HG03565 (cell line): ENCODE data around the gene DOCK2.

Experiments used
- ATAC-seq: cut with Tn5 transposase; IDR thresholded peaks from one replicate; pipeline ENCODE4 v1.9.1; 2021; ENCODE audit warnings: mild to moderate bottlenecking, moderate library complexity; ENCODE audit not compliant: unreplicated experiment

DOCK2 gene

GRCh38 chr5:169848271-169848670 lies 211.2 kb downstream of the DOCK2 start:
- ATAC-seq: no peak

DNA sequence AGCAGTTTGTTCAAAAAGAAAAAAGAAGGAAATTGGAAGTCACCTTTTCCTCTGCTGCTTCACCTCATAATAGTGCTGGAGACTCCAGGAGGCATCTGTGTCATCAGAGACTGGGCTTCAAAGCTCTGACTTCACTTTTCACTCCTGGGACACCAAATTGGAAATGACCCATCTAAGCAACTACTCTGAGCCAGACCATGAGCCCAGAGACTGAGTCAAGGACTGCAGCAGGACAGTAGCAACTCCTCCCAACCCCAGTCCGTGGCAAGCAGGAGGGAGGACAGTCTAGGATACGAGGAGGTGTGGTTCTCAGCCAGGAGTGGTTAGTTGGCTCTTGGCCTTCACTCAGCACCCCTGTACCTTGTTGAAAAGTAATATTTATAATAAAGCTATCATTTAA lies 211.7 kb downstream of the DOCK2 start:
- no peak for ATAC-seq

DNA sequence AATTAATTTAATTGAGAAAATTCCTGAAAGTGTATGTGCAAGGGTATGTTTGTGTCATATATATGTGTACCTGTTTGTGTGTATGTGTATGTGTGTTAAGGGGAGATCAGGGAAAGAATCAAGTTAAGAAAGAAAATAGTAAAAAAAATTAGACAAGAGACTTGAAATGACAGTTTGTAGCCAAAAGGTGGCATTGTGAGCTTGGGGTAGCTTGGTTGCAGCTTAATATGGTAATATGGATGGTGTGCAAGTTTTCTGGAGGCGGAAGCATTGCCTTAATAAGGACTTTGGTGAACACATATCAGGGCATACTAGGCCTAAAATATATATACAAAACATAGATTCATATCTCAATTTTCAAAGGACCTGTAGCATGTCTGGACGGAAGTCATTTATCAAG lies 213.3 kb downstream of the DOCK2 start:
- ATAC-seq: no peak

DNA sequence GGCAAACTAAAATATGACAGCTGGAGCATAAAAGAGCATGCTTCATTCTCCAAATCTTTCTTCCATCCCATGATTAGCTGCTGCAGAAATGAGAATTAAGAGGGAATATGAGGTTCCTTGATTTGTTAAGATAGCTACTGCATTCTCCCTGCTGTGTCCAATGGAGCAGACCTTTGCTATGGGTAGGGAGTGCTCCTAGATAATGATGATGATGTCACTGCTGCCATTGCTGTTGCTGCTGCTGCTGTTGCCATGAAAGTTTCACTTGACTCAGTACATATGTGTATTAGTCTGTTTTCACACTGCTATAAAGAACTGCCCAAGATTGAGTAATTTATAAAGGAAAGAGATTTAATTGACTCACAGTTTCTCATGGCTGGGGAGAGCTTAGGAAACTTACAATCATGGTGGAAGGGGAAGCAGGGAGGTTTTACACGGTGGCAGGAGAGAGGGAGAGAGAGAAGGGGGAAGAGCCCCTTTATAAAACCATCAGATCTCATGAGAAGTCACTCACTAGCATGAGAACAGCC lies 214.3 kb downstream of the DOCK2 start:
- no peak for ATAC-seq

- ATAC-seq: no peak
These were observed 219.5 kb downstream of the DOCK2 start for GRCh38 chr5:169856571-169856970.

GRCh38 chr5:169860585-169860984 lies 223.5 kb downstream of the DOCK2 start:
- ATAC-seq: no peak

- no peak for ATAC-seq
These were observed 224.4 kb downstream of the DOCK2 start for GRCh38 chr5:169861433-169861832.

DNA sequence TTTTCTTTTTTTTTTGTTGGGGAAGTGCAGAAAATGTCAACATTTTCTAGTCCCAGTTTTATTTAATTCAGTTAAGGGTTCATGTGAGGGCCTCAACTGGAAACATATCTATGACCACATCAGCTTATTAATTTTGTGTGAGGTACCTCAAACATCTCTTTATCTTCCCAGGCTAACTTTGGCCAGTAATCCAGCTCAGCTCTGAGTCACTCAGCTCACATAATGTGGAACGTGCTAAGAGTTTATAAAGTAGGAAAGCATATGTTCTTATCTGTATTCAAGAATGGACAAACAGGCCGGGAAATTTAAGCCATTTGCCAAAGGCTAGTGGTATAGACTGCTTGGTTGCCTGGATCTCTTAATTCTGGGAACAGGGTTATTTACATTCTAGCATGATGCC lies 224.9 kb downstream of the DOCK2 start:
- ATAC-seq: no peak

DNA sequence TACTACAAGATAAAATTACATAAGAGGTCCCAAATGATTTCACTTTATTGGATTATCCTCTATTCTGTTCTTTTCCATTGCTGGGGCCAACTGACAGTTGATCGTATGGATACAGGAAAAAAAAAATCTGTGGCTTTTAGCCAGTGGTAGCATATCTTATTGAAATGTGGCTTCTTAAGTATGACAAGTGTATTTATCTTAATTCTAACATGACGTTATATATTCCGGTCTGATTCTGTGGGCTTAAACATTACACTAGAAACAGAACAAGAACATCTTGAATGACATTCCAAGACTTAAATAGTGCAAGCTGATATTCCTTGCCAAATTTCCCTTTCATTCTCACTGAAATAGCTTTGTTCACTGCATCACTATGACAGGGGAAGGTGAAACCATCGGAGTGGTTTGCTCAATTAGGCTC lies 225.3 kb downstream of the DOCK2 start:
- no peak for ATAC-seq

DNA sequence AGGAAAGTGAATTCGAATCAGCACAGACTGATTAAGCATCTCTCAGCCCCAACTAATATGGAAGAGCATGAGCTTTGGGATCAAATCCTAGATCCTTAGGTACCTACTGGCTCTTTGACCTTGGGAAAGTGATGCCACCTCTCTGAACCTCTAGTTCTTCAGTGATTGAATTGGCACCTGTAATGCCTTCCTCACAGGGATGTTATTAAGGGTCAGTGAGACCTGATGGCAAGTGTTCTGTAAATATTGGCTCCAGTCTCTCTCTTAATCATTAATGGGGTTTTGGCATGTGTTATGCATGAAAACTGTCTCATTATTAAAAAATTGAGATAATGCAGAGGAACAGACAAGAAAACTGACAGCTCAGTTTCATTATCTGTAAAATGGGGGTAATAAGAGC lies 227.4 kb downstream of the DOCK2 start:
- ATAC-seq: no peak

- no peak for ATAC-seq
These were observed 230.3 kb downstream of the DOCK2 start for GRCh38 chr5:169867347-169867746.

GRCh38 chr5:169869066-169869465 lies 232.0 kb downstream of the DOCK2 start:
- no peak for ATAC-seq

GRCh38 chr5:169870211-169870610 lies 233.1 kb downstream of the DOCK2 start:
- ATAC-seq: no peak

GRCh38 chr5:169871826-169872490 lies 234.9 kb downstream of the DOCK2 start:
- no peak for ATAC-seq

GRCh38 chr5:169873642-169874041 lies 236.6 kb downstream of the DOCK2 start:
- no peak for ATAC-seq

GRCh38 chr5:169874621-169875020 lies 237.5 kb downstream of the DOCK2 start:
- ATAC-seq: no peak

- no peak for ATAC-seq
These were observed 238.1 kb downstream of the DOCK2 start for GRCh38 chr5:169875091-169875728.

DNA sequence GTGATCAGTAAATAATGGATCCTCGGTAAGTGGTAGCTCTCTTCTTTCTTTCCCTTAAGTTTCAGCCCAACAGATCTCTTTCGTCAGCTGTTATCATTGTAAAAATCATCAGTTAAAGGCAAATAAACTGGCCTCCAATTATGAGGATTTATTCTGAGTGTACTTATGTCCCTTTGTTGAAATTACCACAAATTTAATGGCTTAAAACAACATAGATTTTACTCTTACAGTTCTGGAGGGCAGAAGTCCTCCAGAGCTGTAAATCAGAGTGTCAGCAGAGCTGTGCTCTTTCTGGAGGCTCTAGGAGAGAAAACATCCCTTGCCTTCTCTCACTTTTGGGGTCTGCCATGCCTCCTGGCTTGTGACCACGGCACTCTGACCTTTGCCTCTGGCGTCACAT lies 238.7 kb downstream of the DOCK2 start:
- no peak for ATAC-seq

- ATAC-seq: no peak
These were observed 239.3 kb downstream of the DOCK2 start for GRCh38 chr5:169876386-169876785.

- peak; percentile 57 for ATAC-seq
These were observed 243.1 kb downstream of the DOCK2 start for GRCh38 chr5:169880012-169880663.

GRCh38 chr5:169880785-169881184 lies 243.7 kb downstream of the DOCK2 start:
- no peak for ATAC-seq

GRCh38 chr5:169881702-169882303 lies 244.7 kb downstream of the DOCK2 start:
- ATAC-seq: no peak
